ENCODE results near the gene LCE3D.

Gene LCE3D, protein sequence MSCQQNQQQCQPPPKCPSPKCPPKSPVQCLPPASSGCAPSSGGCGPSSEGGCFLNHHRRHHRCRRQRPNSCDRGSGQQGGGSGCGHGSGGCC

DNA sequence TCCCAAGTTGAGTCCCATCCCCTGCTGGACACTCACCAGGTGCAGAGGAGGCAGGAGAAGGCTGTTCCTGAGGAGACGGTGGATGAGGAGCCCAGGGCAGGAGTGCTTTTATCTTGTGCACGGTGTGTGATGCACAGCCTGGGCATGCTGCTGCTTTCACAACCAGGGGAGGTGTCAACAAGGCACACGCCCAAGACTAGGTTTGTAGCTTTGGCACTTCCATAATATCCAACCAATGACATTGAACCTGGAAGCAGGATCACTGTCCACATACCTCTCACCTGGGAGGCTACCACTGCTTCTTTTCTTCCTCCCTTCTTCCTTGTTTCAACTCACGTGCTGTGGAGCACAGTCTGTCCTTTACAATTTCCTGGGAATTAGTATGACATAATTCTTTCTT, at the start of gene LCE3D:
Gene LCE3D (minus strand): TSS at position 84 of the 400 bp plus-strand sequence. CDS start 580 bp downstream, outside the sequence.
- no peak for DNase-seq
- TF ChIP-seq EZH2 (optimal IDR thresholded peaks at IDR 0.05; ENCODE audit: low read depth, low read length) (no peak), EZH2phosphoT487 (IDR thresholded peaks at IDR 0.05; ENCODE audit: low read length) (no peak), CTCF (IDR thresholded peaks at IDR 0.05; ENCODE audit: low read length) (no peak)
- H3K9ac ChIP-seq (ENCODE audit: low read length), result no peak within 1 kb of the TSS
- no peaks in the 10 kb centered on the region for H3K4me1 ChIP-seq (ENCODE audit: low read length)
- no peak within 1 kb of the TSS for H3K27ac ChIP-seq (ENCODE audit: low read length)
- H3K4me2 ChIP-seq (ENCODE audit: low read depth, low read length), result no peak within 1 kb of the TSS
- H3K27me3 ChIP-seq (replicated peaks; ENCODE audit: insufficient read depth, low read length), result no peaks in the 10 kb centered on the region
- no peaks in the 10 kb centered on the region for H3K36me3 ChIP-seq (replicated peaks; ENCODE audit: insufficient read depth, low read length)
- H3F3A ChIP-seq (ENCODE audit: insufficient read depth, low read length), result no peaks in the 10 kb centered on the region
- H3K9me2 ChIP-seq (replicated peaks; ENCODE audit: insufficient read depth, low read length), result no peaks in the 10 kb centered on the region
- H3K4me3 ChIP-seq (ENCODE audit: low read length), result no peak within 1 kb of the TSS
- H4K20me1 ChIP-seq (ENCODE audit: insufficient read depth, low read length), result no peaks in the 10 kb centered on the region
- H3K9me3 ChIP-seq (replicated peaks; ENCODE audit: insufficient read depth, low read length), result no peaks in the 10 kb centered on the region
- no peaks in the 10 kb centered on the region for H3K79me2 ChIP-seq (ENCODE audit: low read length)
- no peak within 1 kb of the TSS for H2AFZ ChIP-seq (ENCODE audit: low read length)

DNA sequence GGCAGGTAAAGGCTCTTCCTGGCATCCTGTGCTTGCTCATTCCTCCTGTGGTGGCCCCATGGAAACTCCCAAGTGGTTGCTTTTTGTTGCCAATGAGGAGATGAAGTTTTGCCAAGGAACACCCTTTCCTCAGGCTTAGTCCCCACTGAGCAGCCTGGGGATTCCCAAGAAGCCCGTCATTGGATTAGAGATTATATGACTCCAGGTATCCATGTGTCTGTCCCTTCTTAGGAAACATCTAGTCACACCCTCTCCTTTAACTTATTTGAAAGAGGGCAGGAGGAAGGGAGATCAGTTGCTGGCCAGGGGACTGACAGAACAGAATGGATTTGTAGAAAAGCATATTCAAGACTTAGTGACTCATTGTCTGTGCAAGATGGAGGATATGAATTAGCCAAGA, 46.4 kb upstream of the LCE3D start:
- Histone ChIP-seq H4K20me1 (ENCODE audit: insufficient read depth, low read length) (no peaks in the 10 kb centered on the region), H2AFZ (ENCODE audit: low read length) (no peak overlapping the region), H3K4me3 (ENCODE audit: low read length) (no peak overlapping the region), H3K36me3 (replicated peaks; ENCODE audit: insufficient read depth, low read length) (no peaks in the 10 kb centered on the region), H3K4me1 (ENCODE audit: low read length) (no peaks in the 10 kb centered on the region), H3K4me2 (ENCODE audit: low read depth, low read length) (no peak overlapping the region), H3K9me3 (replicated peaks; ENCODE audit: insufficient read depth, low read length) (no peaks in the 10 kb centered on the region), H3K27me3 (replicated peaks; ENCODE audit: insufficient read depth, low read length) (no peaks in the 10 kb centered on the region), H3K27ac (ENCODE audit: low read length) (no peak overlapping the region), H3K9ac (ENCODE audit: low read length) (no peak overlapping the region), H3K79me2 (ENCODE audit: low read length) (no peaks in the 10 kb centered on the region), H3K9me2 (replicated peaks; ENCODE audit: insufficient read depth, low read length) (no peaks in the 10 kb centered on the region), H3F3A (ENCODE audit: insufficient read depth, low read length) (no peaks in the 10 kb centered on the region)
- TF ChIP-seq CTCF (IDR thresholded peaks at IDR 0.05; ENCODE audit: low read length), result no peak
- TF ChIP-seq EZH2phosphoT487 (IDR thresholded peaks at IDR 0.05; ENCODE audit: low read length), result no peak
- no peak for TF ChIP-seq EZH2 (optimal IDR thresholded peaks at IDR 0.05; ENCODE audit: low read depth, low read length)
- no peak for DNase-seq

GRCh38 chr1:152623203-152623844, 43.0 kb upstream of the LCE3D start:
- no peaks in the 10 kb centered on the region for H3K36me3 ChIP-seq (replicated peaks; ENCODE audit: insufficient read depth, low read length)
- no peaks in the 10 kb centered on the region for H3F3A ChIP-seq (ENCODE audit: insufficient read depth, low read length)
- H3K9me2 ChIP-seq (replicated peaks; ENCODE audit: insufficient read depth, low read length), result no peaks in the 10 kb centered on the region
- no peaks in the 10 kb centered on the region for H3K9me3 ChIP-seq (replicated peaks; ENCODE audit: insufficient read depth, low read length)
- peak overlapping the region; percentile 57 for H2AFZ ChIP-seq (ENCODE audit: low read length)
- no peak for TF ChIP-seq EZH2 (optimal IDR thresholded peaks at IDR 0.05; ENCODE audit: low read depth, low read length)
- TF ChIP-seq CTCF (IDR thresholded peaks at IDR 0.05; ENCODE audit: low read length), result peak; percentile 71
- no peaks in the 10 kb centered on the region for H4K20me1 ChIP-seq (ENCODE audit: insufficient read depth, low read length)
- no peaks in the 10 kb centered on the region for H3K79me2 ChIP-seq (ENCODE audit: low read length)
- no peaks in the 10 kb centered on the region for H3K27me3 ChIP-seq (replicated peaks; ENCODE audit: insufficient read depth, low read length)
- H3K27ac ChIP-seq (ENCODE audit: low read length), result no peak overlapping the region
- peak overlapping the region; percentile 54 for H3K4me2 ChIP-seq (ENCODE audit: low read depth, low read length)
- H3K4me1 ChIP-seq (ENCODE audit: low read length), result no peaks in the 10 kb centered on the region
- DNase-seq, result peak; percentile 35
- H3K4me3 ChIP-seq (ENCODE audit: low read length), result no peak overlapping the region
- no peak overlapping the region for H3K9ac ChIP-seq (ENCODE audit: low read length)

All from MM.1S (cell line).